ENCODE measurements around the gene CELSR2.

- TF ChIP-seq CTCF (conservative IDR thresholded peaks at IDR 0.05; ENCODE audit: low read depth in 2 of 2) (no peak), EZH2 (IDR thresholded peaks at IDR 0.05; ENCODE audit: low read depth, unreplicated experiment) (no peak), REST (IDR thresholded peaks at IDR 0.05; ENCODE audit: unreplicated experiment) (no peak), EZH2phosphoT487 (IDR thresholded peaks at IDR 0.05; ENCODE audit: unreplicated experiment) (no peak), JUNB (IDR thresholded peaks at IDR 0.05; ENCODE audit: unreplicated experiment) (no peak), POLR2AphosphoS5 (IDR thresholded peaks at IDR 0.05; ENCODE audit: low read depth) (no peak), STAT1 (IDR thresholded peaks at IDR 0.05; ENCODE audit: unreplicated experiment) (no peak), NANOG (IDR thresholded peaks at IDR 0.05; ENCODE audit: borderline replicate concordance) (no peak), ZNF114 (CRISPR knock-in tag; IDR thresholded peaks at IDR 0.05) (no peak), CREB1 (CRISPR knock-in tag; IDR thresholded peaks at IDR 0.05; ENCODE audit: low read depth) (no peak)
Measured at GRCh38 chr1:109218516-109218915, 30.8 kb upstream of the CELSR2 start.
